Measurements from ENCODE around the gene WWC1.

The WWC1 gene

DNA sequence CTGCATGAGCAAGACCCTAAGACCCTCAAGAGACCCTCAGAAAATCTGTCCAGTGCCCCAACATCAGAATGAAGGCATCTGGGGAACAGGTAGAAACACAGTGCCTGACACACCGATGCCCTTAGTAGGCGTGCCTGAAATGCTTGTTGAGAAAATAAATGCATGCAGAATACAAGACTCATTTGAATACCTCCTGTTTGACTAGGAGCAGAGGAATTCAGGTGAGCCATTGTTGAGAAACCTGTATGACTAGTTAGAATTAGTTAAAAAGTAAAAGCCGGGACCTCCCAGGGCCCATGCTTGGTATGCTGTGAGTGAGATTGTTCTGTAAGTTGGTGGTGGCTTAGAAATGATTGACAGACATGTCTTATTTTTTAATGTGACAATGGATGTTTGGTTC lies 55.0 kb downstream of the WWC1 start:
- no peaks in the 10 kb centered on the region for H3K9me3 ChIP-seq (ENCODE audit: control insufficient read depth, insufficient read depth, low read length)
- no peaks in the 10 kb centered on the region for H3K36me3 ChIP-seq (ENCODE audit: insufficient read depth, low read length)
- H3K9ac ChIP-seq (ENCODE audit: low read depth, low read length), result no peak overlapping the region
- H3K4me1 ChIP-seq (ENCODE audit: insufficient read depth, low read length), result peaks cover 13% of the 10 kb centered on the region

DNA sequence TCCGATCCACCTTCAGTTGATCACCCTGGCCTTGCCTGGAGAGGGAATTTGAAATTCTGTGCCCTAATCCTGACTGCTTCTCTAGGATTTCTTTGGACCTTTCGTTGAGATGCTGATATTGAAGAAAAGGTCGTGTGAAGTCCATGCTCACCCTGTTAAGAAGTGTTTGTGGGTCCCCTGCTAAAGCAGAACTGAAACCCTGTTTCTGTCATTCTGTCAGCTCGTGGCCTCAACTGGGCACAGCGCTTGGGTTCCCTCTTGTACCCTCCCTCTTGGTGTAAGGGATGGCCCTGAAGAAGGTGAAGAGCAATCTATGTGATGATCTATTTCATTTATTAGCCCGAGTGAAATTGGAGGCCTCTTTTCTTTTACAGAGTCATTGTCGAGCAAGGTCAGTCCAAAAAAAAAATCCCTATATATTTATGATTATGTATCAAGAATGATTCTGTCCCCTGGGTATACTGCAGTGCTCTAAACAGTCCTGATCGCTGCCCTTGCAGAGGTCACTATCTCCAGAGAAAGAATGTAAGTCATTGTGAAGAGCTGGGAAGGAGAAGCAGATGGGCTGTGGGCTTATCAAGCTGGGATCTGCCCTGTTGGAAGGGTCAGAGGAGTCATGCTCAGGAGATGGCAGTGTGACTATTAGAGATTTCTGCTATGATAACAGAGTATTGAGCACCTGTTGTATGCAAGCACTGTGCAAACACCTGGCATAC lies 56.1 kb downstream of the WWC1 start:
- Histone ChIP-seq H3K9me3 (ENCODE audit: control insufficient read depth, insufficient read depth, low read length) (no peaks in the 10 kb centered on the region), H3K36me3 (ENCODE audit: insufficient read depth, low read length) (no peaks in the 10 kb centered on the region), H3K9ac (ENCODE audit: low read depth, low read length) (no peak overlapping the region), H3K4me1 (ENCODE audit: insufficient read depth, low read length) (peaks cover 9% of the 10 kb centered on the region)

DNA sequence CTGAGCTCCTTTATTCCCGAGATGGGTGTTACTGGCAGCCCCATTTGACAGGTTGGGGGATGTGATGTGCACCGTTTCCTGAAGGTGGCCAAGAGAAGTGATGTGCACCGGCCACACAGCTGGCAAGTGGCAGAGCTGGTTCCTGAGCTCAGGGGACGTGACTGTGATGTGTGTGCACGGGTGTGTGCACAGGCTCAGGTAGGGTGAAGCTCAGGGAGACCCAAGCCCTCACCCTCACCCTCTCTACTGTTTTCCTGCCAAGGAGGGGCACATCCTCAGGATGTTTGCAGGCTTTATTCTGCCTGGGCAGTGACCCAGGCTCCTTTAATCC lies 56.6 kb downstream of the WWC1 start:
- H3K36me3 ChIP-seq (ENCODE audit: insufficient read depth, low read length), result no peaks in the 10 kb centered on the region
- no peaks in the 10 kb centered on the region for H3K9me3 ChIP-seq (ENCODE audit: control insufficient read depth, insufficient read depth, low read length)
- H3K9ac ChIP-seq (ENCODE audit: low read depth, low read length), result no peak overlapping the region
- peaks cover 9% of the 10 kb centered on the region for H3K4me1 ChIP-seq (ENCODE audit: insufficient read depth, low read length)

DNA sequence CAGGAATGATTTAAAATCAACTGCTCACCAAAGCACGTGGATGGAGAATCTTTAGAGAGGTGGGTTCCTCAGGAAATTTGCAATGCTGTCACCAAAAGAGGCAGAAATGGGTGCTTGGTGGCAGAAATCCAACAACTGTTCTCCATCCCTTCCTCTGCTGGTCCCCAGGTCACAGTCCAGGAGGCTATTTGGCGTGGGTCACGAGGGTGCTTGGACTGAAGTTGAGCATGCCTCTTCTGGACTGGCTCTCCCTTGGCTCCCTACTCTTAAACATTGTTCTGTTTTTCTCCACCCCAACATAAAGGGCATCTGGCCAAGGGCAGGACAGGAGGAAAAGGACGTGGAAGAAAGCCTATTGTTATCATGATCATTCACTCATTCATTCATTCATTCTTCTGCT lies 58.9 kb downstream of the WWC1 start:
- peaks cover 9% of the 10 kb centered on the region for H3K4me1 ChIP-seq (ENCODE audit: insufficient read depth, low read length)
- no peaks in the 10 kb centered on the region for H3K36me3 ChIP-seq (ENCODE audit: insufficient read depth, low read length)
- no peak overlapping the region for H3K9ac ChIP-seq (ENCODE audit: low read depth, low read length)
- H3K9me3 ChIP-seq (ENCODE audit: control insufficient read depth, insufficient read depth, low read length), result no peaks in the 10 kb centered on the region

DNA sequence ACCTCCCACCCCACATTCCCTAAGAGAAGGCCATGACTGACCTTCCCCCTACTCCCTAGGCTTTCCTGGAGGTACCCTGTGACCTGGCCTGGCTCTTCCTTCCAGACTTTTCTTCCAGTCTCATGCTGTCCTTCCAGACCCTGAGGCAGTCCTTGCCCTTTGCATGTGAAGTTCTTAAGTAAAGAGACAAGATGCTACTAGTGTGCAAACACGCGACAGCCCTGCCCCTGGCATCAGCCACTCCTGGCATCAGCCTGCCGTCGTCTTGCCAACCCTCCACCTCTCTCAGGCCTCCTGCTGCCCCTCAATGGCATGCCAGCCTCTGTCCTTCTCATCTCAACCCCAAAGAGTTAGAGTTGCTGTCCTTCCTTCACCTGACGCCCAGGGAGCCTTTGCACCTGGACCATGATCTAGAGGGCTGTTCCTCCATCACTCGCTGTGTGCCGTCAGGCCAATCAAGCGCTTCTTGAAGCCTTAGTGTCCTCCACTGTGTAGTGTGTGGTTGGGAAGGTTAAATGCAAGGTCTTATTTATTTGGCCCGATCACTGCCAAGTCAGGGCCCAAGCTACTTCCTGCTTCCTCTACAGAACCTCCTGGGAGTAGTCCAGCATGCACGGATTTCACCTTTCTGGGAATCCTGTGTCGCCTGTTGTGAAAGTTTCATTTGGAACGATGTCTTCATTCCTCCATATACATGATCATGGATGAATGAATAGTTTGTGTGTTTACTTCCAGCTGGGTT lies 61.9 kb downstream of the WWC1 start:
- H3K9me3 ChIP-seq (ENCODE audit: control insufficient read depth, insufficient read depth, low read length), result no peaks in the 10 kb centered on the region
- no peak overlapping the region for H3K9ac ChIP-seq (ENCODE audit: low read depth, low read length)
- no peaks in the 10 kb centered on the region for H3K36me3 ChIP-seq (ENCODE audit: insufficient read depth, low read length)
- H3K4me1 ChIP-seq (ENCODE audit: insufficient read depth, low read length), result no peaks in the 10 kb centered on the region

DNA sequence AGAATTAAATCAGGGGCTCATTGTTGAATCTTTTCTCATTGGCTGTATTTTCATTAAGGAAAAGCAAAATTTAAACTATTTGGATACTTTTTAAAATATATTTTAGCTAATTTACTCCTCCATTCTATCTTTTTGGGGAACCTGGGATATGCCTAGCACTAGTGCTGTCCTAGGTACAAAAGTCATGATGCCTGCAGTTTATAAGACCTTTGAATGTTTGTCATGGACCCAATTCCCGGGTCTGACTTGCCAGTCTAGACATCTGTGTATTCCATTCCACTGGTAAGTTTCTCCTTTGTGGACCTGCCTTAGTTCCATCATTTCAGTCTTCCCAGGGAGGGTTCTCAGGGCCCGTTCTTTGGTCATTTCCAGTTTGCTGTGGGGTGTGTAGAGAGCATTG lies 63.0 kb downstream of the WWC1 start:
- H3K9ac ChIP-seq (ENCODE audit: low read depth, low read length), result no peak overlapping the region

DNA sequence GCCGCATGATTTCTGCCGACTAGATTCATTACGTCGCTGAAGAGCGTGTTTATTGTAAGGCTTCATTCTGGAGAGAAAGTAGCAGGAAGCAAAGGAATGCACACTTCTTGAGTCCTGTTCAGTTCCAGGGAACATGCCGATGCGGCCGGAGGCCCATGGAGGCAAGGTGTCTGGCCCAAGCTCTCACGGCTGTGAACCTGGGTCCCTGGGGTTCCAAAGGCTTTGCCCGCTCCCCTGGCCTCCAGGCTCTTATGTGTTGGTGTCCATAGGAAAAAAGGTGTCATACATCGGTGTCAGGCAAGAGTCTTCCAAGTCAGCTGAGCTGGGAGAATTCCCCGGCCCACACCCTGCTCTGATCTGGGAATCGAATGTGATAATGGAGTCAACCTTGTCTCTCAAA lies 64.7 kb downstream of the WWC1 start:
- Histone ChIP-seq H3K9me3 (ENCODE audit: control insufficient read depth, insufficient read depth, low read length) (no peaks in the 10 kb centered on the region), H3K36me3 (ENCODE audit: insufficient read depth, low read length) (no peaks in the 10 kb centered on the region), H3K4me1 (ENCODE audit: insufficient read depth, low read length) (no peaks in the 10 kb centered on the region), H3K9ac (ENCODE audit: low read depth, low read length) (no peak overlapping the region)

More for the DNA sequence above, 63.0 kb downstream of the WWC1 start:
- no peaks in the 10 kb centered on the region for H3K4me1 ChIP-seq (ENCODE audit: insufficient read depth, low read length)
- no peaks in the 10 kb centered on the region for H3K9me3 ChIP-seq (ENCODE audit: control insufficient read depth, insufficient read depth, low read length)
- H3K36me3 ChIP-seq (ENCODE audit: insufficient read depth, low read length), result no peaks in the 10 kb centered on the region

DNA sequence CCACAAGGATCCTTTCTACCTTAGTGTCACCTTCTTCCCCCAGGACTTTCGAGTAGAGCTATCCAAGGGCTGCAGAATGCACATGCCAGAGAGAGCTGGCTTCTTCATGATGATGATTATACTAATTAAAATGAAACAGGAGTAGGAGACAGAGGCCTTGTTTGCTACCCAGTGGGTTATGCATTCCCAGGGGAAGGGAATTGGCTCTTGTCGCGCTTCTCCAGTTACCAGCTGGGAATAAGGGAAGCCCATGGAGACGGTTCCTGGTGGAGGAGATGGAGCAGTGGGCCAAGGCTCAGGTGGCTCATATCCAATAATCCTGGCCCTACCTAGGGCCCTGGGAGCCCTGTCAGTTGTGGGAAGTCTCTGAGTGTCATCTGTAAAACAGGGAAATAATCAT lies 65.1 kb downstream of the WWC1 start:
- Histone ChIP-seq H3K36me3 (ENCODE audit: insufficient read depth, low read length) (no peaks in the 10 kb centered on the region), H3K9ac (ENCODE audit: low read depth, low read length) (no peak overlapping the region), H3K9me3 (ENCODE audit: control insufficient read depth, insufficient read depth, low read length) (no peaks in the 10 kb centered on the region), H3K4me1 (ENCODE audit: insufficient read depth, low read length) (no peaks in the 10 kb centered on the region)

DNA sequence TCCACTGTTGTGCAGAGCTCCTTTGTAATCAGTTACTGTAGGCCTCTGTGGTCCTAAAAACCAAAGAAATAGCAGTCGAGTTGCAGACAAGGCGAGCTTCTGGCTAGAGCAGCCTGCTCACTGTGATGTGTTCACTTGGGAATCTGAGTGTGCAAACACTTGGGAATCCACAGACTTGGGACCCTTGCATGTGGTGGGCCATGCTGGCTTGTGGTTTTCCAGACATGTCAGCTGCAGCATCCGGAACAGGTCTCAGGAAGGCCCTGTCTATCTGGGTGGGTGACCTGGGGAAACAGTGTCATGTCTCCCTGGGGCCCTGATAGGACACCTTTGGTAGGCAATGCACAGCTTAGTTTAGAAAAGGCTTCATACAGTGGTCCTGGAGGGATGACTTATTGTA lies 66.4 kb downstream of the WWC1 start:
- Histone ChIP-seq H3K4me1 (ENCODE audit: insufficient read depth, low read length) (no peaks in the 10 kb centered on the region), H3K9ac (ENCODE audit: low read depth, low read length) (no peak overlapping the region), H3K36me3 (ENCODE audit: insufficient read depth, low read length) (no peaks in the 10 kb centered on the region), H3K9me3 (ENCODE audit: control insufficient read depth, insufficient read depth, low read length) (no peaks in the 10 kb centered on the region)

DNA sequence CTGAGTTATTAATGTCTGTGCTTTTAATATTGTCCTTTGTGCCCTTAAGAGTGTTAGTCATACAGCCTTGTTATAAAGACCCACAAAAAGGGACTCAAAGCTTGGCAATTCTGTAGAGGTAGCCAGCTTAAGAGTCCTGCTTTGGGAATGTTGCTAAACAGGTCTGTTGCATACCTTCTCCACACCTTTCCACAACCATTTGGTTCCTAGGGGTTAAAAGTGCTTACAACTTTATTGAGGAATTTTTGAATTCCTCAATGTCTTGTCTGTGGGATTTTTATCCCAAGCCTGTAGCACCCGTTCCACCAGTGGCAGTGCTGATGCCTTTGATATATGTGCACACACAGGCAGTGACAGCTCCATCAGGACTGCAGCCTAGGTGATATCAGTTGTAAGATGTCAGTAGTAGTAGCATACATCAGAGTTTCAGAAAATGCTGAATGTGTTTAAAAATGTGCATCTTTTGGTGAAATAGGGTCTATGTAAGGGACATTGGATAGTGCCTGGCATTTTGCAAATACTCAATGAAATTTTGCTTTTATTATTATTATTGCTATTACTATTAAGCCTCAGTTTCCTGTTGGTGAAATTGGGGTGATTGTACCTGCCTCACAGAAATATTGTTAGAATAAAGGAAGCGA lies 68.5 kb downstream of the WWC1 start:
- H3K9ac ChIP-seq (ENCODE audit: low read depth, low read length), result no peak overlapping the region
- peaks cover 9% of the 10 kb centered on the region for H3K4me1 ChIP-seq (ENCODE audit: insufficient read depth, low read length)
- H3K9me3 ChIP-seq (ENCODE audit: control insufficient read depth, insufficient read depth, low read length), result no peaks in the 10 kb centered on the region
- no peaks in the 10 kb centered on the region for H3K36me3 ChIP-seq (ENCODE audit: insufficient read depth, low read length)

DNA sequence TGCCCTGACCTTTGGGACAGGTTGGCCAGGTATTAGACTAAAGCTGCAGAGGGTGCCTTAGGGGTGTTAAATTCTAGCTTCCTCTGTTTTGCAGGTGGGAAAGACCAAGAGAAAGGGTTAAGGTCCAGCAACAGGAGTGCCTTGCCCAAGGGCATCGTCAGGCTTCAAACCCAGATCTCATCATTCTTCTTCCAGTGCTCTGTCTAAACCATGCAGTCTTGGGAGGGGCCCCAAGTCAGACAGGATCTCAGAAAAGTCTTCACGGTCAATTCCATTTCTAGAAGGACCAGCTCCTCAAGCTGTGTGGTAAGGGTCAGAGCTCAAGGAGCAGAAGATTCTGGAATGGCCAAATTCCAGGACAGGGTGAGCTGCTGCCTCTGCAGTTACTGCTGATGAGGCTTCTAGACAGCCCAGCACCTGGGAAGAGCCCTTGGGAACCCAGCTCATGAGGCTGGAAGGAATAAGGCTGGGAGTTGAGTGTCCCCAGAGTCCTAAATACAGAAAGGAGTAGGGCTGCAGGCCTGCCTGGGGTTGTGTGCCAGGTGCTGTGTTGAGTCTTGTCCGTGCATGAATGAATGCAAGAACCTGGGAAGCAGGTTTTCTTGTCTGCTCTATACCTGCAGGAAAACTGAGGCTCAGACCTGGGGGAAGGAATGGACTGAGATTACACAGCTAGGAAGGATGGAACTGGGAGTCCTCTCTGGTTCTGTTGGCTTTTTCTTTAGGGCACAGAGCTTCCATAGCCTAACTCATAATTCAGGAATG lies 69.3 kb downstream of the WWC1 start:
- Histone ChIP-seq H3K4me1 (ENCODE audit: insufficient read depth, low read length) (peaks cover 15% of the 10 kb centered on the region), H3K9me3 (ENCODE audit: control insufficient read depth, insufficient read depth, low read length) (no peaks in the 10 kb centered on the region), H3K9ac (ENCODE audit: low read depth, low read length) (no peak overlapping the region), H3K36me3 (ENCODE audit: insufficient read depth, low read length) (no peaks in the 10 kb centered on the region)

DNA sequence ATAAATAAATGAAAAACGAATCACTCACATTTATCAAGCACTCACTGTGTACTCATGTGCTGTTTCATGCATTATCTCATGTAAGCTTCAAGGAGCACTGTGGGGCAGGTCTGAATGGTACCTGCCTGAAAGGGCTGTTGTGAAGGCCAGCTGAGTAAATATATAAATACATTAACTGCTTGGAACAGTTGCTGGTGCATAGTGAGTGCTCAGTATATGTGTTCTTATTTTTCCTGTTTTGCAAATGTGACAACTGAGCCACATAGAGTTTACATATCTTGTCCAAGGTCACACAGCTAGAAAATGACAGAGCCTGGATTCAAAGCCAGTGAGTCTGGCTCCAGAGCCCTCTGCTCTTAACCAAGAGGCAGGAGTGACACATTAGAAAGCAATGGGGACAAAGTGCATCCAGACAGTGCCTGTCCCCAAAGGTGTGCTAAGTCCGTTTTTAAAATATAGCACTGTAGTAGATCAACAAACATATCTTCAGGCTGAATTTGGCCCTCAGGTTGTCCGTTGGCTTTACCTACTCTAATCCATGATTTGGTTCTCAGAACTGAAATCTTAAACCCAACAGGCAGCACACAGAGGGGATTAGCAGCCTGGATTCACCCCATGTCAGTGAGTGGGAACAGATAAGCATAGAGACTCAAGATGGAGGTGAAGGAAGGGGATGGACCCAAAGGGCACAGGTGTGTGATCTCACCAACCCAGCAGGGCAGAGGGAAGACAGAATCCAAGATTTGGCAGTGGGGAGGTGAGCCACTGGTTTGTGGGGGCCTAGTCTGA lies 70.8 kb downstream of the WWC1 start:
- H3K9me3 ChIP-seq (ENCODE audit: control insufficient read depth, insufficient read depth, low read length), result no peaks in the 10 kb centered on the region
- no peaks in the 10 kb centered on the region for H3K36me3 ChIP-seq (ENCODE audit: insufficient read depth, low read length)
- no peak overlapping the region for H3K9ac ChIP-seq (ENCODE audit: low read depth, low read length)
- peaks cover 24% of the 10 kb centered on the region for H3K4me1 ChIP-seq (ENCODE audit: insufficient read depth, low read length)

DNA sequence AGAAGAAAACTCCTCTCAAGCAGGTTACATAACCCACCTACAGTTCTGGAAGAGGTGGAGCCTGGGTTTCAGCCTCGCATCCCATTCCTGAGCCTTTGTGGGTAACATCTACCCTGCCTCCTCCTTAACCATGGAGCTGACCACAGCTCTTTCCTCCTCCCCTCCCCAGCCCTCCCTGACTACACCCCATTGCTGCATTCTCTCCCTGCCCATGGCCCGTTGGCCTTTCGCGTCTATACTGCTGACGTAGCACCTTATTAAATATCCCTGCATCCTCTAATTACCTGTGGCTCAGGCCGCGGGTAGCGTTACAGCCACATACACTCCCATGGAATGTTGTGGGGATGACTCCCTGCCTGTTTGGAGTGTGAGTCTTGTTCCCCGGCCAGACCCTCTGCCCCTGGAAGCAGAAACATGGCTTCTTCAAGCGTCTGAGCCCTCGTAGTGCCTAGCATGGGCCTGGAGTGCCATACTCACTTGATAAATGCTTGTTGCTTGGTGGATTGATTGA lies 72.8 kb downstream of the WWC1 start:
- no peaks in the 10 kb centered on the region for H3K36me3 ChIP-seq (ENCODE audit: insufficient read depth, low read length)
- H3K9ac ChIP-seq (ENCODE audit: low read depth, low read length), result no peak overlapping the region
- peaks cover 24% of the 10 kb centered on the region for H3K4me1 ChIP-seq (ENCODE audit: insufficient read depth, low read length)
- H3K9me3 ChIP-seq (ENCODE audit: control insufficient read depth, insufficient read depth, low read length), result no peaks in the 10 kb centered on the region
